Right lobe of liver (tissue), 4 donors: Measurements from ENCODE around the gene GRAMD4.

Experiments used
- CTCF ChIP-seq, 4 donors: fragments of 200-600 bp in 3 of 4; fragments of 450-650 bp in 1 of 4; IDR thresholded peaks; one replicate each; pipeline versions ENCODE4 v1.5.1 to v1.8.0; 2016 to 2022; ENCODE audit warnings: antibody characterized with exemption in 4 of 4, mild to moderate bottlenecking in 2 of 4
- POLR2A ChIP-seq: fragments of 450-650 bp; IDR thresholded peaks from one replicate; pipeline ENCODE4 v1.6.1; 2017; ENCODE audit warnings: antibody characterized with exemption, mild to moderate bottlenecking
- donor health status: DM: no; HTN: no; CAD: no.
- donor health status: DM: no; HTN: no; CAD: no.
- donor health status: DM: no; HTN: yes; CAD: no.

GRCh38 chr22:46639843-46640242 lies 19.7 kb downstream of the GRAMD4 start:
- TF ChIP-seq CTCF (IDR thresholded peaks at IDR 0.05) (no peak), POLR2A (no peak)
